ENCODE results near the gene ELK3. TPM values are rescaled to one million over a fixed set of nuclear protein-coding genes. Genes with fewer than 3 reads are reported as not detected.

ELK3 gene
- total RNA-seq, 1 donor, result 24.6 TPM

DNA sequence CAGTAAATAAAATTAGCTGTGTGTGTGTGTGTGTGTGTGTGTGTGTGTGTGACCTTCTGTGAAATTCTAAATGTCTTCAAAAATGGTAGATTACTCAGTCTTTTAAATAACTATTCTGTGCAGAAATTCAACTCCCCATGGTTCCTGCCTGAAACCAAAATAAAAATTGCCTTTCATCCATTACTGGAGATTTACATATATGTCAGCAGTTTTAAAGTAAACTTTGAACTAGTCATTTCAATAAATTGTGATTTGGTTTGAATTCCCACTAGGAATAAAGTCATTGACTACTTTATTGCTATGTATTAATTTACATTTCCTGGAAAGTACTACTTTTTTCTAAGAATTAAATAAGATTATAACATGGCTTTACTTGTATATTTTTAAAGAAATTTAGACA is 5.3 kb downstream of the ELK3 start:
- no peak overlapping the region for H3K4me3 ChIP-seq (ENCODE audit: low read depth, low read length)
- TF ChIP-seq, protein P1, sequence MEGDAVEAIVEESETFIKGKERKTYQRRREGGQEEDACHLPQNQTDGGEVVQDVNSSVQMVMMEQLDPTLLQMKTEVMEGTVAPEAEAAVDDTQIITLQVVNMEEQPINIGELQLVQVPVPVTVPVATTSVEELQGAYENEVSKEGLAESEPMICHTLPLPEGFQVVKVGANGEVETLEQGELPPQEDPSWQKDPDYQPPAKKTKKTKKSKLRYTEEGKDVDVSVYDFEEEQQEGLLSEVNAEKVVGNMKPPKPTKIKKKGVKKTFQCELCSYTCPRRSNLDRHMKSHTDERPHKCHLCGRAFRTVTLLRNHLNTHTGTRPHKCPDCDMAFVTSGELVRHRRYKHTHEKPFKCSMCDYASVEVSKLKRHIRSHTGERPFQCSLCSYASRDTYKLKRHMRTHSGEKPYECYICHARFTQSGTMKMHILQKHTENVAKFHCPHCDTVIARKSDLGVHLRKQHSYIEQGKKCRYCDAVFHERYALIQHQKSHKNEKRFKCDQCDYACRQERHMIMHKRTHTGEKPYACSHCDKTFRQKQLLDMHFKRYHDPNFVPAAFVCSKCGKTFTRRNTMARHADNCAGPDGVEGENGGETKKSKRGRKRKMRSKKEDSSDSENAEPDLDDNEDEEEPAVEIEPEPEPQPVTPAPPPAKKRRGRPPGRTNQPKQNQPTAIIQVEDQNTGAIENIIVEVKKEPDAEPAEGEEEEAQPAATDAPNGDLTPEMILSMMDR (IDR thresholded peaks at IDR 0.05; ENCODE audit: insufficient read depth, low read depth, low read length), result no peak

DNA sequence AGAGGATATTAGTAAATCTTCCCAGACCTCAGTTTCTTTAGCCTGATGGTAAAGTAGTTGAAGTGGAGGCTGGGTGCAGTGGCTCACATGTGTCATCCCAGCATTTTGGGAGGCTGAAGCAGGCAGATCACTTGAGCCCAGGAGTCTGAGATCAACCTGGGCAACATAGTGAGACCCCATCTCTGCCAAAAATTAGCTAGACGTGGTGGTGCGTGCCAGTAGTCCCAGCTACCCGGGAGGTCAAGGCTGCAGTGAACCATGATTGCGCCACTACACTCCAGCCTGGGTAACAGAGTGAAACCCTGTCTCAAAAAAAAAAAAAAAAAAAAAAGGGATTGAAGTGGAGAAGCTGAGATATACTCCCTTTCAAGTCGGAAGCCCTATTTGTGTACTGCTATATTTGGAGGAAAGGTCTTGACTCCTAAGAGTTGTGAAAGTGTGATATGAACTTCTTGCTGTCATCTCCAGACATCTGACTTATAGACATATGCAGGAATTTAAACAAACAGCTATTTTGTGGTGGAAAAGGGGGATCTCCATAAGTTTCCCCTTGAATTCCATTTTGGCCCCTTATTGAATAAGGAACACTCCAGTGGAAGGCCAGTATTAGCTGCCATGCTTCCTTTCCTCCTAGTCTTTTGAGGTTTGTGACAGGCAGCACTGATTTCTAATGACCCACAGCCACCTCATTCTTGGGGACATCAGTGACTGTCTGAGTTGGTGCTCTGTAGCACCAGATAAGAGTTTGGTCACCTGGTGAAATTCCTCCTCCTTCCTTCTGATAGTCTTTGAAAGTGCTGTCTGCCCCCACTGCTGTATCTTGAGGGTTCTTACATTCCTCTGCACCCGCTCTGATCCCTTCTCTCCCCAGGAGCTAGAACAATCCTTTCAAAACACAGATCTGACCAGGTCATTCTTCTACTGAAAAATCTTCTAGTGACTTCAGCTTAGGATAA is 7.4 kb downstream of the ELK3 start:
- no peak overlapping the region for H3K4me3 ChIP-seq (ENCODE audit: low read depth, low read length)
- TF ChIP-seq, protein P1 (IDR thresholded peaks at IDR 0.05; ENCODE audit: insufficient read depth, low read depth, low read length), result no peak
- DNase-seq (ENCODE audit: low read depth), result no peak

More for the DNA sequence above, 5.3 kb downstream of the ELK3 start:
- DNase-seq (ENCODE audit: low read depth), result no peak

DNA sequence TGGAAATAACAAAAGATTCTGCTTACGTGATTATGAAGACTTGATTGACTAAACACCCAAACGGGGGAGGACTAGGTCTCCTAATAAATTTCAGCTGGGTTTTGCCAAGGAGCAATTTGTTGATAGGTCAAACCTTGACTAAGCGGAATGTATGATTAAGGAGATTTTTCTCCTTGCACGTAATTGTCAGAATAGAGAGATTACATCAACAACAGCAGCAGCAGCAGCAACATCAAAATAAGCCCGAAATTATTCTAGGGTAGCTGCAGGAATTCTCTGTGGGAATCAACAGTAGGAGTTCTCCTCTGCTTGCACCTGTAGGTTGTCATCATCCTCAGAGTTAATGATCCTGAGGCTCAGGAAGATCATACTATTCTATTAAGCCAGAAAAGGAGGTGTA is 10.2 kb downstream of the ELK3 start:
- no peak overlapping the region for H3K4me3 ChIP-seq (ENCODE audit: low read depth, low read length)
- TF ChIP-seq, protein P1 (IDR thresholded peaks at IDR 0.05; ENCODE audit: insufficient read depth, low read depth, low read length), result no peak
- DNase-seq (ENCODE audit: low read depth), result no peak

DNA sequence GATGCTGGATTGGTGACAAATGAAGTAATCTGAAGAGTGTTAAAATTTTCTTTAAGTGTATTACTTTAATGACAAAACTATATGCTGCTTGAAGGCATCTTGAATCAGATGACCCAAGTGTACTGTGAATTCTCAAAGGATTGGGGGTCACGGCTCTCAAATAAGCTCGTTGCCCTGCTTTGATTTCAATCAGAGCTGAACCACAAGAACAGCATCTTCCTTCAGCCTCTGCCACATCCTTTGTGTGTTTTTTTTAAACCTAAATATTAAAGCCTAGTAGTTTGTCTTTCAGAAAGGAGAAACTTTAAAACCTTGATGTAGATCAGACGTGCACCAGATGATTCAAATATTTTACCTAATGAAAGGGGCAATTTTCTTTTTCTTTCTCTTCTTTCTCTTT is 11.7 kb downstream of the ELK3 start:
- TF ChIP-seq, protein P1 (IDR thresholded peaks at IDR 0.05; ENCODE audit: insufficient read depth, low read depth, low read length), result no peak
- no peak overlapping the region for H3K4me3 ChIP-seq (ENCODE audit: low read depth, low read length)
- no peak for DNase-seq (ENCODE audit: low read depth)

DNA sequence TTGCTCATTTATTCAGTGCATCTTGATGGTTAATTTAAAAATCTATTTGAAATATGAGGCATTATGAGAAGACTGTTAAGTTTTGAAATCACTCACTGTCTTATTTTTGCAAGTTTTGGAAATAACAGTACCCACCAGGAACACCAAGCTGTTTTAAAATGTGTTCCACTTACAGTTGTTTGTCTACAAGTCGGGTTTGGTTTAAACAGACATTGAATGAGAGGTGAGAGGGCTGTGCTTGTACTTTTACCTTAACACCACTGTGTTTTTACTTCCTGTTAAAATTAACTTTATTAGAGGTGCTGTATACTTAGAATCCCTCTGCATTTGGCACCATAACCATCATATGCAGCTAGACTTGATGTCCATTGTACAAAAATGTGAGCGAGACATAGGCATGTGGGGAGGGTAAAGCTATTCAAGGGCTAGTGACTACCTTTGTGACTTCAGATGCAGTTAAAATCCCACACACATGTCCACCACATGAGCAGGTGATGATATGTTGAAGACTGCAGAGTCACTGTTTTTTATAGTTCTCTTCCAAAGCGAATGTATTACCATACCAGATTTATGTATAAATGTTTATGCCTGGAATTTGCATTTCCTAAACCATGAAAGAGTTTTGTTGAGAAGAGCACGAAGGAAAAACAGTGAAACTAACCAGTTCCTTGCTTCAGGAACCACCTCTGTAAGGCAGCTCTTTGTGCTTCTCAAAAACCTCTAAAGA is 12.9 kb downstream of the ELK3 start:
- no peak overlapping the region for H3K4me3 ChIP-seq (ENCODE audit: low read depth, low read length)
- no peak for DNase-seq (ENCODE audit: low read depth)
- TF ChIP-seq, protein P1 (IDR thresholded peaks at IDR 0.05; ENCODE audit: insufficient read depth, low read depth, low read length), result no peak

DNA sequence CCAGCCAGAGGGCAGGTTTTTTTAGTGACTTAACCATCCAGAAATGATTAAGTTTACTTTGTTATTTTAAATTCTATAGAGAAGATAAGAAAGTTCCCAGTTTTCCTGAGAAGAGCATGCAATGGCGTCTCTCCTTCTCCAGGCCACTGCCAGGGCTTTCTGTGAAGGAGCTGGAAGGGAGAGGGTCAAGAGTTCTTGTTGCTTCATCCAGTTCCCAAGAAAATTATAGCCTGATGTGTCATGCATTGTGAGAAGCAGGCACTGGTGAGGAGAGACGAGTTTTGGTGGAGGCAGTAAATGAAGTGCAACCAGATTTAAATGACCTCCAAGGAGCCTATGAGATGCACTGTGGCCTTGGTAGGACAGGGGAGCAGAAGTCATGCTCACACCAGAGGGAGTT is 14.2 kb downstream of the ELK3 start:
- H3K4me3 ChIP-seq (ENCODE audit: low read depth, low read length), result no peak overlapping the region
- peak; percentile 92 for DNase-seq (ENCODE audit: low read depth)
- TF ChIP-seq, protein P1 (IDR thresholded peaks at IDR 0.05; ENCODE audit: insufficient read depth, low read depth, low read length), result no peak
